Activated T-cell treated with anti-CD3 and anti-CD28 coated beads, Interleukin-2, amount 50 U/mL, for 1 hour (primary cell): ENCODE measurements around the gene DNAH1.

Source experiments
- DNase-seq: peaks from one replicate; pipeline ENCODE4 v3.0.0-alpha.2; 2020

Gene DNAH1

GRCh38 chr3:52361454-52361853, 45.3 kb downstream of the DNAH1 start:
- DNase-seq, result no peak

- no peak for DNase-seq
These were observed 45.8 kb downstream of the DNAH1 start for GRCh38 chr3:52361898-52362297.

GRCh38 chr3:52364322-52365035, 48.4 kb downstream of the DNAH1 start:
- no peak for DNase-seq

- no peak for DNase-seq
These were observed 50.4 kb downstream of the DNAH1 start for GRCh38 chr3:52366527-52366926.

GRCh38 chr3:52367891-52368880, 52.1 kb downstream of the DNAH1 start:
- no peak for DNase-seq

GRCh38 chr3:52370531-52370930, 54.4 kb downstream of the DNAH1 start:
- DNase-seq, result no peak

- DNase-seq, result peak; percentile 27
These were observed 56.8 kb downstream of the DNAH1 start for GRCh38 chr3:52372822-52373504.

- DNase-seq, result no peak
These were observed 57.6 kb downstream of the DNAH1 start for GRCh38 chr3:52373676-52374075.

- DNase-seq, result no peak
These were observed 58.1 kb downstream of the DNAH1 start for GRCh38 chr3:52374173-52374572.

GRCh38 chr3:52379610-52380009, 63.5 kb downstream of the DNAH1 start:
- no peak for DNase-seq

- no peak for DNase-seq
These were observed 63.9 kb downstream of the DNAH1 start for GRCh38 chr3:52380023-52380422.

GRCh38 chr3:52381623-52382022, 65.5 kb downstream of the DNAH1 start:
- DNase-seq, result no peak

- no peak for DNase-seq
These were observed 67.3 kb downstream of the DNAH1 start for GRCh38 chr3:52383446-52383845.

GRCh38 chr3:52384019-52384761, 68.1 kb downstream of the DNAH1 start:
- DNase-seq, result no peak

- no peak for DNase-seq
These were observed 69.0 kb downstream of the DNAH1 start for GRCh38 chr3:52385157-52385556.

GRCh38 chr3:52387481-52387880, 71.4 kb downstream of the DNAH1 start:
- no peak for DNase-seq

- no peak for DNase-seq
These were observed 72.3 kb downstream of the DNAH1 start for GRCh38 chr3:52388348-52388821.

- no peak for DNase-seq
These were observed 72.8 kb downstream of the DNAH1 start for GRCh38 chr3:52388933-52389332.

- DNase-seq, result no peak
These were observed 75.0 kb downstream of the DNAH1 start for GRCh38 chr3:52391096-52391495.

- DNase-seq, result no peak
These were observed 76.3 kb downstream of the DNAH1 start for GRCh38 chr3:52392216-52392930.

- no peak for DNase-seq
These were observed 77.2 kb downstream of the DNAH1 start for GRCh38 chr3:52393131-52393807.
